HG02852 (cell line): ENCODE data around the gene HMBS.

Source experiments
- ATAC-seq: cut with Tn5 transposase; IDR thresholded peaks from one replicate; pipeline ENCODE4 v1.9.1; 2021; ENCODE audit warnings: mild to moderate bottlenecking, moderate library complexity; ENCODE audit not compliant: unreplicated experiment

The HMBS gene

DNA sequence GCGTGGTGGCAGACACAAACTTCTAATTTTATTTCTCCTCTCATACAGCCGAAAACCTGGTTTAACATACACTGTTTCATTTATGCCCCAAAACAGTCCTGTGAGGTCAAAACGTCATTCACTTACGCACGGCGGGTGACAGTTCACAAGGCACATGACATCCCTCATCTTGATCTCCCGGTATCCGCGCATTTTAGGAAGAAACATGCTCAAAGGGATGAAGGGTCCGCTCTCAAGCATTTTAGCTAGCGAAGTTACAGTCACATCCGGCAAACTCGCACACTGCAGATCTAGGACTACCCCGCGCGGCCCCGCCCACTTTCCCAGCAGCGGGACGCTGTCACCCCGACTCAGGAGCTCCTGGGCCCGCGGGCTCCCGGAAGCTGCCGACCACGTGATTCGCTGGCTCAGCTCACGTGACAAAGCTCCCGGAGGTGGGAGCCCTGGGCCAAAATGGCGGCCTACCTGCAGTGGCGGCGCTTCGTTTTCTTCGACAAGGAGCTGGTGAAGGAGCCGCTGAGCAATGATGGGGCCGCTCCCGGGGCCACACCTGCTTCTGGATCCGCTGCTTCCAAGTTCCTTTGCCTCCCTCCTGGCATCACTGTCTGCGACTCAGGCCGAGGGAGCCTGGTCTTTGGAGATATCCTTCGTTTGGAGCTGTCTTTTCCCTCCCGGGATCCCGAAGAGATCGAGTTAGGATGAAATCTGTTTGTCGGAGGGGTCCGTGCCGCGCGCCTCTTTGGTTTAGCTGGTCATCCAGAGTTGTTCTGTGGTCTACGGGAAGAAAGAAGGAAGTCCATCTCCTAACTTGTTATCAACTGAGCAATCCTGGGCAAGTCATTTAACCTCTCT is 17.1 kb upstream of the HMBS start, which contains the start of gene VPS11:
Gene VPS11, plus strand, starts transcription at position 448 of the 852 bp plus-strand sequence. Its CDS starts 6 bp downstream, at position 454.
- ATAC-seq, result peak; percentile 95

DNA sequence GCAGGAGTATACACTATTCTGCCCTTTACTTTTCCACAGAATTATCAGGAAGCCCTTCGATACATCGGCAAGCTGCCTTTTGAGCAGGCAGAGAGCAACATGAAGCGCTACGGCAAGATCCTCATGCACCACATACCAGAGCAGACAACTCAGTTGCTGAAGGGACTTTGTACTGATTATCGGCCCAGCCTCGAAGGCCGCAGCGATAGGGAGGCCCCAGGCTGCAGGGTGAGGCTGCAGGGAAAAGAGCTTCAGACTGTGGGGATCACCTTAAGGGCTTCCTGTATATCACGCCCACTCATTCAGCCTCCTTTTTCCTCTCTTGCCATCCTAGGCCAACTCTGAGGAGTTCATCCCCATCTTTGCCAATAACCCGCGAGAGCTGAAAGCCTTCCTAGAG is 6.8 kb upstream of the HMBS start:
- no peak for ATAC-seq

DNA sequence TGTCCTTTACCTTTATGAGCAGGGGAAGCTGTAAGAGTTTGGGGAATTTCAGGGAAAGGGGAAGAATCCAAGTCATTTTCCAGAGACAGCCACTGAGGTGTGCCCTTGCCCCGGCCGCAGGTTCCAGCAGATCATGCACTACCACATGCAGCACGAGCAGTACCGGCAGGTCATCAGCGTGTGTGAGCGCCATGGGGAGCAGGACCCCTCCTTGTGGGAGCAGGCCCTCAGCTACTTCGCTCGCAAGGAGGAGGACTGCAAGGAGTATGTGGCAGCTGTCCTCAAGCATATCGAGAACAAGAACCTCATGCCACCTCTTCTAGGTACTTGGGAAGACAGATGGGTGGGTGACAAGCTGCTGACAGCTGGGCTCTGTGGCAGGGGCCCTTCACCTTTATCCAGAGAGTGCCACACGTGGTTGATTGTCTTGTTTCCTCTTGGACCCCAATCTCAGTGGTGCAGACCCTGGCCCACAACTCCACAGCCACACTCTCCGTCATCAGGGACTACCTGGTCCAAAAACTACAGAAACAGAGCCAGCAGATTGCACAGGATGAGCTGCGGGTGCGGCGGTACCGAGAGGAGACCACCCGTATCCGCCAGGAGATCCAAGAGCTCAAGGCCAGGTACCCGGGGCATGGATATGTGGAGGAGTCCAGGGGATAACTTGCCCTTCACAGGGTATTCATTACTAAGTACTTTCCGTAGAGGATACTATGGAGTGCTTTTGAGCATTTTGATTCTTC is 5.8 kb upstream of the HMBS start:
- no peak for ATAC-seq

DNA sequence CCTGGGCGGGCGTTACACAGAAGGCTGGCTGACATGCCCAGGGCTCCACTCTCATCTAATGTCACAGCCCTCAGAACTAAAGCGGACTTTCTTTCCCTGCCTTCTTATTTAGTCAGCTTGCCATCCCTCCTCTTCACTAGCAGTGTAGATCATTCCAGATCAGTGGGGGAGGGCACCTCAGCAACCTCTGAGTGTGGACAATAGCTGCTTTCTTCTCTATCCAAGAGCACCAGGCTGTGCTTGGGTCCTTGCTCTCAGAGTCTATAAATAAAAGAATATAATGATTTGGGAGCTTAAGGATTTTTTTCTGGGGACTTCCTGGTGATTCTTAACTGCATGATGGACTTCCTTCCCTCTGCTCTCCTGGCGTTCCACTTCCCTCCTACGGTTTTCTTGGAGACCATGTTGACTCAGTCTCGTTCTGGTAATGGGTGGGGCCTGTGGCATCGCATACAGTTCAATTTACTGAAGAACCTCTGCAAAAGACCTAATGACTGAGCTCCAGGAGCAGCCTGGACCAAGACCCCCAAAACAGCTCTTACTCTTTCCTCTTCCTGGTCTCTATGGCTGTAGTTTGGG is 2.9 kb upstream of the HMBS start:
- no peak for ATAC-seq

DNA sequence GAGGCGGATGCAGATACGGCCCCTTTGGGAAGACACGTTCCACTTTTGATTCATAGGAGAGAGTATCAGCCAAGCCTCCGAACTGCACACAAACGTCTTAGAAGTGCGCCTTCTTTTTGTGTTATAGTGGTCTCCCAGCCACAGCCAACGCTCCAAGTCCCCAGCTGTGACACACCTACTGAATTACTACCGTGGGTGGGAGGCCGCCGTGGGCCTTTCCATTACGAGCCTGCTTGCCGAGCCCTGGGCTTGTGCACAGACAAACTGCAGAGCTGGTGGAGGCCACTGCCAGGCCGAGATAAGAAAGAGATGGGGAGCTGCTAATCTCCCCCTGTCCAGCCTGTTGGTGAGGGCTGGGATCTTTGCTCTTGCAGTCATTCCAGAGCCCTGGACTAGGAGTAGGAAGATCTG is 761 bp downstream of the HMBS start:
- peak; percentile 14 for ATAC-seq

DNA sequence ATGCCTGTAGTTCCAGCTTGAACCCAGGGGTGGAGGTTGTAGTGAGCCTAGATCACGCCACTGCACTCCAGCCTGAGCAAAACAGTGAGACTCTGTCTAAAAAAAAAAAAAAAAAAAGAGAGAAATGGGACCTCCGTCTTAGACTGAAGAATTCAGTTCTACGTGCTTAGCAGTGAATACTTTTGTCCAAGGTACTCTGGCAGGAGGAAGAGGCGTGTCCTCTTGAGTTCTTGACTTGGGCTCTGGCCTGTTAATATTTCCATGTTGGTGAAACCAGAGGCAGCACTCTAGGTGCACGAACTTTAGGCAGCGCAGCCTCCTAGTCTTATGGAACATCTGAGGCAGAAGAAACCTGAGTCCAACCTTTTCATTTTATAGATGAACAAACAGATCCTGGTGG is 2.4 kb downstream of the HMBS start:
- ATAC-seq, result no peak

DNA sequence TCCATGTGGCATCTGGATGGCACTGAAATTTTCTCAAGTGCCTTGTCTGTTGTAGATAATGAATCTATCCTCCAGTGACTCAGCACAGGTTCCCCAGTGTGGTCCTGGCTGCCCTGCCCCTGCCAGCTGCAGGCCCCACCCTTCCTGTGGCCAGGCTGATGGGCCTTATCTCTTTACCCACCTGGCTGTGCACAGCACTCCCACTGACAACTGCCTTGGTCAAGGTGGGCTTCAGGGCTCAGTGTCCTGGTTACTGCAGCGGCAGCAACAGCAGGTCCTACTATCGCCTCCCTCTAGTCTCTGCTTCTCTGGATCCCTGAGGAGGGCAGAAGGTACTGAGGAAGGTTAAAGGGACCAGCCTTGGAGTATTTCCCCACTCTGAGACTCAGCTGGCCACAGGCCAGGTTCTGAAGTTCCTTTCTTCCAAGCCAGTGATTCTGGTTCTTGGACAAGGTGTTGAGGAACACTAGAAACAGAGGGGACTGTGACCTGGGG is 3.1 kb downstream of the HMBS start:
- ATAC-seq, result no peak

DNA sequence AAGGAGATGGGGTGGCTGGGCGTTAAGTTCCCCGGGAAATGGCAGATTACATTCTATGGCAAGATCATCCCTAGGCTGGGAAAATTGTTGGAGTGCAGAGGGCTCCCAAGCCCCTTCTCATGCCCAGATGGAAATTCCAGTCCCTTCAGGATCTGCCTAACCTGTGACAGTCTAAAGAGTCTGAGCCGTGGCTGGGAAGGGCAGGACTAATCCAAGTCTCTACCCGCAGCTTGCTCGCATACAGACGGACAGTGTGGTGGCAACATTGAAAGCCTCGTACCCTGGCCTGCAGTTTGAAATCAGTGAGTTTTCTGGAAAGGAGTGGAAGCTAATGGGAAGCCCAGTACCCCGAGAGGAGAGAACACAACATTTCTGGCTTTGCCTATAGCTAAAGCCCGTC is 3.7 kb downstream of the HMBS start:
- ATAC-seq, result no peak

DNA sequence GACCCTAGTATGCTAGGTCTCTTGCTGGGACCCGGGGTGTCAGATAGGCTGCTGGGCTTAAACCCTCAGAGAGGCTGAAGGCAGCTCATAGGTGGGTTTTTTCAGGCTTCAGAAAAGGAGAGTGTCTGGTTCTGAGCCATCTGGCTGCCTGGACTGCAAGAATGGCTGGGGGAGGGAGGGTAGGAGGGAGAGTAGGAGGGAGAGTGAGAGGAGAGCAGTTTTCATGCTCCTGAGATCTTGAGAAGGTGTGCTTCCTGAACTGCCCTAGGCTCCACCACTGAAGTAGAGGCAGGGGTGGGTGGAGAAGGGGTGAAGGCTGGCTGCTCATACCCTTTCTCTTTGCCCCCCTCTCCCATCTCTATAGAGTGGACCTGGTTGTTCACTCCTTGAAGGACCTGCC is 4.6 kb downstream of the HMBS start:
- no peak for ATAC-seq

DNA sequence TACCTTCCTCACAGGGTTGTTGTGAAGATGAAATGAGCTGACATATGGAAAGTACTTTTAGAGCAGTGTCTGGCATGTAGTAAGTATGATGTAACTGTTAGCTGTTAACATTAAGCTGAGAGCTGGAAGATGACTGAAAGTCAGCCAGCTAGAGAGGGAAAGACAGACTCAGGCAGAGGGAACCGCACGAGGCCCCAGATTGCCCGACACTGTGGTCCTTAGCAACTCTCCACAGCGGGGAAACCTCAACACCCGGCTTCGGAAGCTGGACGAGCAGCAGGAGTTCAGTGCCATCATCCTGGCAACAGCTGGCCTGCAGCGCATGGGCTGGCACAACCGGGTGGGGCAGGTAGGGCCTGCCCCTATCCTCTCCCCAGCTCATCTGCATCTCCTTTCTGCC is 6.5 kb downstream of the HMBS start:
- no peak for ATAC-seq

DNA sequence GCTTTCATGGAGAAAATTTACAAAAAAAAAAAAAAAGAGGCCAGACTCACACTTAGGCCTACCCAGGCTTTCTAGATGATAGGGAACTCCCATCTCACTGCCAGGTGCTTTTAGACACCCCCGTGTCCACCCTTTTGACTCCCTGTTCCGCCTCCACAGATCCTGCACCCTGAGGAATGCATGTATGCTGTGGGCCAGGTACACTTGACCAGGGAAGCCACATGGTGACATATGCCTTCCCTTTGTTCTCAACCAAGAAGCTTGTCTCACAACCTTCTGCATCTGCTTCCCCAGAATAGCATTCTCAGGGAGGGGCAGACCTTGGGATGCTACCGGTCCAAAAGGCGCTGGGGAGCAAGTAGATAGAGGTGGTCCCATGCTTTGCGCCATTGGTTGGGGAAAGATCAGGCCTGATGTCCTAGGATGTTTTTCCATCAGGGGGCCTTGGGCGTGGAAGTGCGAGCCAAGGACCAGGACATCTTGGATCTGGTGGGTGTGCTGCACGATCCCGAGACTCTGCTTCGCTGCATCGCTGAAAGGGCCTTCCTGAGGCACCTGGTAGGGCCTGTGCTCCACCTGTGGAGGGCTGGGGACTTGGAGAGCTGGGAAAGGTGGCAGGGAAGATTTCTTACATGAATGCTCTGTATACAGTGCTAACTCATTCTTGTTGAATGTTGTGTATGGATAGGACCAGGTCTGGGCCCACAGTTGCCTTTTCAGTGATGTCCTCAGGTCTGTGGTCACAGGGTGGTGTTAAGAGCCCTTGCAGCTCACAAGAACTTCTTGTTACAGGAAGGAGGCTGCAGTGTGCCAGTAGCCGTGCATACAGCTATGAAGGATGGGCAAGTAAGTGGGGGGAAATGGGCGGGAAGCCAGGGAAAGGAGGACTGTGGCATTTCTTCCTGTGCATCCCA is 7.5 kb downstream of the HMBS start:
- ATAC-seq, result no peak

DNA sequence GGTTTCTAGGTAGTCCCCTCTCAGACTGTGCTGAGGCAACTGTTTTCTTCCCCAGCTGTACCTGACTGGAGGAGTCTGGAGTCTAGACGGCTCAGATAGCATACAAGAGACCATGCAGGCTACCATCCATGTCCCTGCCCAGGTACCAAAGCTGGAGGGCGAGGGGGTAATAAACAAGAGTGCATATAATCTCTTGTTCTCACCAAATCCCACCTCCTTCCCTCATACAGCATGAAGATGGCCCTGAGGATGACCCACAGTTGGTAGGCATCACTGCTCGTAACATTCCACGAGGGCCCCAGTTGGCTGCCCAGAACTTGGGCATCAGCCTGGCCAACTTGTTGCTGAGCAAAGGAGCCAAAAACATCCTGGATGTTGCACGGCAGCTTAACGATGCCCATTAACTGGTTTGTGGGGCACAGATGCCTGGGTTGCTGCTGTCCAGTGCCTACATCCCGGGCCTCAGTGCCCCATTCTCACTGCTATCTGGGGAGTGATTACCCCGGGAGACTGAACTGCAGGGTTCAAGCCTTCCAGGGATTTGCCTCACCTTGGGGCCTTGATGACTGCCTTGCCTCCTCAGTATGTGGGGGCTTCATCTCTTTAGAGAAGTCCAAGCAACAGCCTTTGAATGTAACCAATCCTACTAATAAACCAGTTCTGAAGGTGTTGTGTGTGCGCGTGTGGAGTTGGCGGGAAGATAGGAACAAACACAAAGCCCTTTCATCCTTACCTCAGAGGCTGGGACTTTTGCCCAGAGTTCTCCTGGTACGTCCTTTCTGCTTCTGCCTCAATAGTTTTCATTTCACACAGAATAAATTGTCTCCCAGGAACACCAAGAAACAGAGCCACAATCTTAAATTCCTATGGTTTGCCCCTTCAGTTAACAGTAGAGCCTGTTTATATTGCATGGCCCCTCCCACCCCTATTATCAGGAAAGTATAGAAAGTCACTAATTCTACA is 8.5 kb downstream of the HMBS start:
- no peak for ATAC-seq

DNA sequence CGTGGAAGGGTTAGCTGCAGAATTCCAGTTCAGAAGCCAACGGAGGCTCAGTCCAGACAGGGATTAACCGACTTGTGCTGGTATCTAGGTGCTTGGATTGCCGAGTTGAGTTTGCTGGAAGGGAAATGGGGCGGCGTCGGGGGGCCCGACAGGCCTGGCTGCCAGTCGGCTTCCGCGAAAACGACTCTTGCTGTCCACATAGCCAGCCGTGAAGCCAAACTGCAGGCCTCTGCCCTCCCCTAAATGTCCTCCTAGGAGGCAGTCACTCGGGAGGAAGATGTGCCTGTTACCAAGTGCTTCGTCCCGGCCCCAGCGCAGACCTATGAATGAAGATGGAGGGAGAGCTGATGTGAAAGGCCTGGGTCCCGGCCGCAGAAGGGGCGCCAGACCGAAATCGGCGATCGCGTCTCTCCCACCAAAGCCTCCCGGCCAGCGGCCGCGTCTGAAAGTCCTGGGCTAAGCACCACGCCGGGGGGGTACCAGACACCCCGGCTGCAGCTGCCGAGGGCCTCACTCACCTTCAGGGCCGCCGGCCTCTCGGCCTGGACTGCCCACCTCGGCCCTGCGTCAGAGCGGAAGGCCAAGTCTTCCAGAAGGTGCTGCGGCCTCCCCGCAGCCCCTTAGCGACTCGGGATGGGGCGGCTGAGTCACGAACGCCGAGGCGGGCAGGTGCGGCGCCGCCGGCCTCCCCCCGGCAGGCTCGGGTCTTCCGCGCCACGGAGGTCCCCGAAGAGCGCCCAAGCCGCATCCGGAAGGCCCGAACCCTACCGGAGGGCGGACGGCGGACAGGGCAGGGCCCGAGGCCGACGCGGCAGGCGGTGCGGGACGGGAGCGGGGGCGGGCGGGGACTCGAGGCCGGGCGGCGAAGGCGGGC is 9.5 kb downstream of the HMBS start:
- peak; percentile 4 for ATAC-seq

DNA sequence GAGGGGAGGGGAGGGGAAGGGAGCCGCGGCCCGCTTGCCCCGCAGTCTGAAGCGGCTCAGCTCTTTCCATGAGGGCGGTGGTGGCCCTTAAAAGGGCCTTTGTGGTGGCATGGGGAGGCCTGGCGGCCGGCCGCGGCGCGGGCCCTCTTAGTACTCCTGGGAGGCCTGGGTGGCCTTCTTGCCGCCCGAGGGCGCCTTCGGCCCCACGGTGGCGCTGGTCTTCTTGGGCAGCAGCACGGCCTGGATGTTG is 10.1 kb downstream of the HMBS start:
- ATAC-seq, result peak; percentile 37

DNA sequence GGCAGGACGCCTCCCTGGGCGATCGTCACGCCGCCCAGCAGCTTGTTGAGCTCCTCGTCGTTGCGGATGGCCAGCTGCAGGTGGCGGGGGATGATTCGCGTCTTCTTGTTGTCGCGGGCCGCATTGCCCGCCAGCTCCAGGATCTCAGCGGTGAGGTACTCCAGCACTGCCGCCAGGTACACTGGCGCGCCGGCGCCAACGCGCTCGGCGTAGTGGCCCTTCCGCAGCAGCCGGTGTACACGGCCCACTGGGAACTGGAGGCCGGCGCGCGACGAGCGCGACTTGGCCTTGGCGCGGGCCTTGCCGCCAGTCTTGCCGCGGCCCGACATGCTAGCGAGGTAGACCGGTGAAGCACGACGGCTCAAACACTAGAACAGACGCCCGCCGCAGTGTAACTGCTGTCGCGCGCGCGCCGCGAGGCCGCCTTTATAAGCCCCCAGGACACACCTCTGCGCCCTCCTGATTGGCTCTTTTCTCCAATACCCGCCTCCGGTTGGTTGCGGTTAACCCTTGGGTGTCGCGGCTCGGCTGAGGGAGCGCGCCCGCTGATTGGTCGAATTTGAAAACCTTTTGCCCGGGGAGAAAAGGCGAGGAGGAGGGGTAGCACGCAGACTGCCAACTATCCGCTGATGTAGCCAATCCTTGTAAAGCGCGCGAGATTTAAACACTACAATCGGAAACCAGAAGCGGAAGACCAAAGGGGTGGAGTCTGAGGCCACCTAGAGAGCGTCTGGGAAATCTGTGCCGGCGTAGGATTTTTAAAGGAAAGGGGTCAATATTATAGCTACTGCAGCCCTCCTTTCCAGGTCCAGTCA is 10.6 kb downstream of the HMBS start:
- peak; percentile 84 for ATAC-seq

DNA sequence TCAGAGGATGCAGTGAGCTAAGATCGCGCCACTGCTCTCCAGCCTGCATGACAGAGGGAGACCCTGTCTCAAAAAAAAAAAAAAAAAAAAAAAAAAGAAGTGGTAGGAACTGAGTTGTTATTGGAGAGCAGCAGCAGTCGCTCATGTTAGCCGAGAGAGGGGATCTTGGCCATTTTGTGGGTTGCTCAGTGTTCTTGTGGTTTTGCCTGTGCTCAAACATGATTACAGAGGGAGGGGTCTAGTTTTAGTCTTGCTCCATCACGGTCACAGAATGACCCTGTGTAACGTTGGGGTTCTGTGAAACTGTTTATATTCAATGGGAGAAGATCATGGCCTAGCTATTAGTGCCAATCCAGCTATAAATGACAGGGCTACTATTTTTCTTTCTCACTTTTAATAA is 15.0 kb downstream of the HMBS start:
- ATAC-seq, result no peak

DNA sequence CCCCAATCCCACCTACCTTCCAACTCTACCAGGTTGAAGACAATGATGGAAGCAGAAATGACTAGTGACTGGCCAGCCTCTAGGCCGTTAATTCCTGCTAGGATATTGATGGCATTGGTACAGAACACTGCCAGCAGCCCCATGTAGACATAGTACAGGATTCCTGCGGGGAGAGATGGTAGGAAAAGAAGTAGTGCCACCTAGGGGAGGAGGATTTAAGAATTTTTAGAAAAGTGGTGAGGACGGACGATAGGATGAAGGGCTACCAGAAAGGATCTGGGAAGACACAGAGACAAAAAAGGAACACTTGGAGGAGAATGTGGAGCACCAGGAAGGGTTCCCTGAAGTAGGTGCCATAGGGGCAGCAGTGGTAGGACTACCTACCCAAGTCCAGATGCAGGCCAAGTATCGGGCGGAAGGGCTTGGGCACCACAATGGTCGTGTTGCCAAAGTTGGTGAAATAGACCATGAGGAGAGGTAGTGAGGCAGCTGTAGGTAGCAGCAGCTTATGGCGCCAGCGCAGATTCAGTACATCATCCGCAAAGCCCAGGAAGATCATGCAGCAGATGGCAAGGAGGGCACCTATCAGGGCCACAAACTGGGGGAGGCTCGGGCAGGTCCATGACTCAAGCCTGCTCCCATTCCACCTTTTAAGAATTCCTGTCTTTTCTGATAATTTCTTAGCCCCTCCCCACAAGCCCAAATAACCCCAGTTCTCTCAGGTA is 15.7 kb downstream of the HMBS start:
- no peak for ATAC-seq
